ENCODE results near the gene MEF2D.

The MEF2D gene

DNA sequence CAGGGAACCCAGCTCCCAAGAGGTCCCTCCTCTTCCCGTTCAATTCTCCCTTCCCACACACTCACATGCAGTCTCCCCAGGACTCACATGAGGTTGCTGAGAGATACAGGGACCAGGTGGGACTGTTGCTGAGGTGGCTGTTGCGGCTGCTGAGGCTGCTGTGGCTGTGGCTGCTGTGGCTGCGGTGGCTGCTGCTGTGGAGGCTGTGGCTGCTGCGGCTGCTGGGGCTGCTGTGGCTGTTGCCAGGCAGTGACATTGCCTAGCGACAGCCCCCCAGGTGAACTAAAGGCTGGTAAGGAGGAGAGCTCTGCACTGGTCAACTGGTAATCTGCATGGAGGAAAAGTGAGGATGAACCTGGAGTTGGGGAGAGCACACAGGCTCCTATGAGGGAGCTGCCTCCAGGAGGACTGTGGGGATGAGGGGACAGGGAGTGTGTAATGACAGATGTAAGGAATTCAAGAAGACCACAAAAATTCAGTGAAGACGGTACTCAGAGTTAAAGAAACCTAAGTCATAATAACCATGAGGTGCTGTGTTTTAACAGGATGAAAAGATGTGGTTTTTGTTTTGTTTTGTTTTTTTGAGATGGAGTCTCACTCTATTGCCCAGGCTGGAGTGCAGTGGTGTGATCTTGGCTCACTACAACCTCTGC is 31.8 kb downstream of the MEF2D start:
- no peak for DNase-seq

GRCh38 chr1:156467906-156468305 is 32.7 kb downstream of the MEF2D start:
- no peak for DNase-seq

DNA sequence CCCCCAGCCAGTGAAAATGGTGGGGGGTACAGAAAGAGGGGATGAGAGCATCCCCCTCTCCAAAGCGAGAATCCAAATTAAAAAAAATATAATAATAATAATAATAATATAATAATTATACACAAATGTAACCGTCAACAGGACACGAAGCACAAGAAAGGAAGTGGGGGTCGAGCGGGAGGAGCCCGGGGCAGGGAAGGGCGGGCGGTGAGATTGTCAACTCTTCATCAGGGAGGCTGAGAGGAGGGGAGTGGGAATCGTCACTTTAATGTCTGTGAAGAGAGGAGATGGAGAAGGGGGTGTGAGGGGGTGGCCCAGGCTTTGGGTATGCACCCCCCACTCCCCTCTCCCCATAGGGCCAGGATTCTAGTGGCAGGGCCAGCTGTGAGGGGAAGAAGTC is 33.2 kb downstream of the MEF2D start:
- DNase-seq, result no peak

DNA sequence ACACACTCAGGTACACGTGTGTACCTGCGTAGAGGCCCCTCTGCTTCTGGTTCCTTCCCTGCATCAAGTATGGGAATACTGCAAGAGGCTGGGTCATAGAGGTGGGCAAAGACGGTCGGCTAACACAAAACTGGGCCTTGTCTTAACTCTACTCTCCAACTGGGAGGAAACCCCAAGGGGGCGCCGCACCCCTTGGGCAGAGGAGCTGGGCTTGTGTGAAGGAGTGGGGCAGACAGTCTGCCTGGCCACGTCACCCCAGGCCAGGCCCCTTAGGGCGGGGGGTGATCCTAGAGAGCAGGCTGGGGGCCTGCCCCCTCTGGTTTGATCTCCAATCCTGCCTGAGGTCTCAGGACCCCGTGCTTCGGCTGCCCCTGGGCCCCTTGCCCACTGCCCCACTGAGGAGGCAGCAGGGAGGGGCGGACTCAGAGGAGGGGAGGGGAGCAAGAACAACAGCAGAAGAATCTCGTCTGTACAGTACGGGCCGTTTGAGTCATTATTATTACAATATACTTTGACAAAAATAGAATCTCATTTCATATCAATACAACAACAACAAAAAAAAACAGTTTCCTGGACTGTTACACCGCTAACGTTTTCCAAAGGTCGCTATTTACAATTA is 34.7 kb downstream of the MEF2D start:
- DNase-seq, result peak in 2 of 4 experiments; percentile 20 to 52

DNA sequence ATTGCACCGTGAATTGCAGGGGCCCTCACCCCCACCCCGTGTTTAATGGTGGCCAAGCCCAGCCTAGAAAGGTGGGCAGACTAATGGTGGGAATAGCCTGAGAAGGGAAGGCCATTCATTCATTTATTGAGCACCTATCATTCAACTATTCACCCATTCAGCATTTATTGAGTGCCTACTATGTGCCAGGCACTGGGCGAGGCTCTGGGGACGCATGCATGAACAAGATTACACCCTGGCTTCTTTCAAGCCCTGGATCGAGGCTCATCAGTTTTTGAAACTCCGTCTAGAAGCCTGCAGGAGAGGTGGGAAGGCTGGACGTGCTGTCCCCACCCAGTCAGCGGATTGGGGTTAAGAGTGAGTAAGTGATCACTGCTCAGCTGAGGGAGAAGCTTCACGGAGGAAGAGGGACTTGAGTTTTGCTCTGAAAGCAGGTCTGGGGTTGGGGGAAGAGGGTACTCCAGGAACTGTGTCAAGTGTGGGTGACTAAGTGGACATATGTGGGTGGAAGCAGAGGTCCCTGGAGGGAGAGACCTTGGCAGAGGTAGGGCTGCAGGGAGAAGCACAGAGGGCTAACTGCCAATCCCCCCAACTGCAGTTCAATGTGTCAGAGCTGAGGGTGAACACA is 35.6 kb downstream of the MEF2D start:
- peak in 3 of 4 experiments; percentile 51 to 64 (median 54) for DNase-seq

- peak in 2 of 4 experiments; percentile 28 to 31 for DNase-seq
Observed at GRCh38 chr1:156464335-156464734, 36.2 kb downstream of the MEF2D start.

DNA sequence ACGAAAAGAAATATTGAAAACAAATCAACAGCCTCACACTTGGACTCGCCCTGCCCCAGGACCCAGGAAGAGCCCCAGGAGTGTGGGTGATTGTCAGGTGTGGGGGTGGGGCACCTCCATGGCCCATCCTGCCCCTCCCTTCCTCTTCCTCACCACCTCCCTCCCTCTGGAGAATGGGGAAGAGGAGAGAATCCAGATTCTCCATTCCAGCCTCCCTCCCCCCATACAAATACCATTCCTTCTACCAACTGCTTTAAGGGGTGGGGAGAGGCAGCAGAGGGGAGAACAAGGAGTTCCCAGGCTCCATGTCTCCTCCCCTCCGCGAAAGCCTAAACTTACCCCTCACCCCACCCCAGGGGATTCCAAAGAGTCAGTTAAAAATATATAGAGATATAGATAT is 36.7 kb downstream of the MEF2D start:
- DNase-seq, result no peak

- DNase-seq, result no peak
Observed at GRCh38 chr1:156462954-156463795, 37.4 kb downstream of the MEF2D start.

DNA sequence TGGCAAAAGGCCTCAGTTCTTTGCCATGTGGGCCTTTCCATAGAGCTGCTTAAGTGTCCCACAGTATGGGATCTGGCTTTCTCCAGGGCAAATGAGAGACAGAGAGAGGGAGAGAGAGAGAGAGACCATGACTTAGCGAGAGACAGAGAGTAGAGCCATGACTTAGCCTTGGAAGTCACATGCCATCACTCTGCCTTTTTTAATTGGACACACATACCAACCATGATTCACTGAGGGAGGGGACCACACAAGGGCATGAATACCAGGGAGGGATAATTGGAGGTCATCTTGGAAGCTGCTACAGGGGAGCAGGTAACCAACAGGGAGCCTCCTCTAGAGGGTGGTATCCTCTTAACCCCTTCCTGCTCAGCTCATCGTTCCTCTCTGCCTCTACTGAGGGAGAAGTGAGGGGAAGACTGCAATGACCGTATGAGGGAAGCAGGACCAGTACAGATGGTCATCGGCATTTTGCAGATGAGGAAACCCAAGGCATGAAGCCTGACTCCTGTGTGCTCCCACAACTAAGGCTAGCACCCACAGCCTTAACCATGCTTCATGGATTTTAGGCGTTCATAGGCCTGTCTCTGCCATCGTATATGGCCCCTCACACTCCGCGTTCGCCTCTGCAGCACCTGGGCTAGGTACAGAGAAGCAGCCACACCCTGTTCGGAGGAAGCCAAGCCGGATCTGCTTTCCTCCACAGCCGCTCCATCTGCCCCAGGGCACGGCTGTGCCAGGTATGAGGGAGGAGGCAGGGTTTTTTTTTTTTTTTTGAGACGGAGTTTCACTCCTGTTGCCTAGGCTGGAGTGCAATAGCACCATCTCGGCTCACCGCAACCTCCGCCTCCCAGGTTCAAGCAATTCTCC is 38.6 kb downstream of the MEF2D start:
- DNase-seq, result no peak

- peak in 1 of 4 experiments; percentile 17 for DNase-seq
Observed at GRCh38 chr1:156461109-156461508, 39.5 kb downstream of the MEF2D start.

DNA sequence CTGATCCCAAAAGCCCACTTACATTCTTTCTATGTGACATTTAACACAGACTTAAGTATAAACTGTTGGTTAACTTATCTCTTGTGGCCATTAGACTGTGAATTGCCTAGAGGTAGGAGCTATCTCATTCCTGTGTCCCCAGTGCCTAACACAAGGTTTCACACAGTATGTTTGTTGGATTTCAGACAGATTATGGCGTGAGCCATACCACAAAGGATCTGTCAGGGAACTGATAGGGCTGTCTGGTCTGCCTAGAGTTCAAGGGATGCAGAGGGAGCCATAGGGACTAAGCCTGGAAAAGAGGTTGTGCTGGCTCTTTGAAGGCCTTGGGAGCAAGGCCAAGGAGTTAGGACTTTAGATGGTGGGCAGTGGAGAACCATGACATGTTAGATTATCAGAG is 40.0 kb downstream of the MEF2D start:
- no peak for DNase-seq

DNA sequence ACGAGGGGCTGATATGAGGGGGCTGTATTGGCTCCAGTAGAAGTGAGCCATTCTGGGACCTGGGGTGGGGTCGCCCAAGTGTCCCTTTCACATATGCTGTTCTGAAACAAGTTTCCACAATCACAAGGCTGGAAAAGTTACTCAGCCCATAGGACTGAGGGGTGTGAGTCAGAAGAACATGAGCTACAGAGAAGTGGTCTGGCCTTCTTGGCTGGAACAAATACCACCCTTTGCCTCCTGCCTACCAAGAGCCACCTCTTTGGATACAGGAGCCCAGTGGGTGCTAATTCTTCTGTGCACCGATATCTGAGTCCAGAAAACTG is 42.4 kb downstream of the MEF2D start:
- peak; percentile 67 to 86 (median 74) for DNase-seq

- DNase-seq, result peak; percentile 99 to 100 (median 100)
Observed at GRCh38 chr1:156456625-156457465, 43.7 kb downstream of the MEF2D start.

GRCh38 chr1:156455362-156455761 is 45.2 kb downstream of the MEF2D start:
- no peak for DNase-seq

GRCh38 chr1:156452907-156453306 is 47.7 kb downstream of the MEF2D start:
- peak; percentile 37 to 69 (median 52) for DNase-seq

DNA sequence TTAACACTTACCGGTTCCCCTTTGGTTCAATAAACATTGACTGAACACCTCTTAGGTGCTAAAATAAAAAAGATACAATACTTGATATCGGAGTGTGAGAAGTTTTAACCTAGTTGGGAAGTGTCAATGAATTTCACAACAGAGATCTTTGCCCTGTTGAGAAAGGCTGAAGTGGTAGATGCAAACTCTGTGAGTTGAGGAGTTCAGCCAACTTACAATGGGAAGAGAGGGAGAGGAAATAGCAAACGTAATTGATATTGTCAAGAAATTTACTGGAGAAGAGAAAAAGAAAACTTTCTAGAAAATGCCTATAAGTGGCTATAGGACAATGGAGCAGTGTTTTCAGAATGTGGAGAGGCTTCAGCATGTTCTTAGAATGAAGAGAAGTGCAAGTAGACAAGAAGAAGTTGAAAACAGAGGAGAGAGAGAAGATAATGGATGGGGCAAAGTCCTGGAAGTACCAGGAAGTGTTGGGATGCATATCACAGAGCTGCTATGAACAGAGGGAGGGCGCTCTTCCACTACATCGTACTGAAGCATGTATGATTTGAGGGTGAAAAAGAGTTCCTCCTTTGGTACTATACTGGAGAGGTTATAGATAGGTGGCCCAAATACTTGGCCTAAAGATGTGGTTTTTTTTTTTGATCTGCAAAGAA is 48.9 kb downstream of the MEF2D start:
- no peak for DNase-seq

DNA sequence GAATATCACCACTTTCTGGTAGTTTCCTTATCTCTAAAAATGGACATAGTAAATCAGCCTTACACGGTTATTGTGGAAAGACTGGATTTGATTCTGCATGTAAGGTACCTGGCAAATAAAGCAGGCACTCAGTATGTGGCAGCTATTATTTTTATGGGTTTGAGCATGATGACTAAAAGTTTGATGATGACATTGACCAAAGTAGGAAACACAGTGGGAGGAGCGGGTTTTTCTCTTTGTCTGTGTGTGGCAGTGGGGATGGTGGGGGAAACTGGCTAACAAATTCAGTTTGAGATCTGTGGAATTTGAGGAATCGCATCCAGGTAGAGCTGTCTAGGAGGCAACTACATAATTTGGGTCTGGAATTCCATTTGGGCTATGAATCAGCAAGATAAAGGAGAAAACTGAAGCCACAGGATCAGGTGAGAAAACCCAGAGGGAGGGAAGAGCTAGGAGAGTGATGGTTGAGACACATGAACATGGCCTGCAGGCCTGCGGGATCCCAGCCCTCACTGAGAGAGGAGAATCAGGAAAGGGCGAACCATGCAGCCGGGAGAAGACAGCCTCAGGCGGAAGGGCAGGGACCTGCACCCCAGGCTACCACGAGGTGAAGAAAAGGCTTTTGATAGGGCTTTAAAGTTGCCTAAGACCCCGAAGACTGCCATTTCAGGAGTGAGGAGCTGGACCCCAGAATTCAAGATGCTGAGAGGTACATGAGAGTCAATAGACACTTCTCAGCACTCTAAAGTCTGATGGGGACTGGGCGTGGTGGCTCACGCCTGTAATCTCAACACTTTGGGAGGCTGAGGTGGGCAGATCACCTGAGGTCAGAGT is 52.2 kb downstream of the MEF2D start:
- DNase-seq, result peak in 1 of 4 experiments; percentile 26

- DNase-seq, result peak; percentile 81 to 88 (median 86)
Observed at GRCh38 chr1:156445789-156446263, 54.7 kb downstream of the MEF2D start.

DNA sequence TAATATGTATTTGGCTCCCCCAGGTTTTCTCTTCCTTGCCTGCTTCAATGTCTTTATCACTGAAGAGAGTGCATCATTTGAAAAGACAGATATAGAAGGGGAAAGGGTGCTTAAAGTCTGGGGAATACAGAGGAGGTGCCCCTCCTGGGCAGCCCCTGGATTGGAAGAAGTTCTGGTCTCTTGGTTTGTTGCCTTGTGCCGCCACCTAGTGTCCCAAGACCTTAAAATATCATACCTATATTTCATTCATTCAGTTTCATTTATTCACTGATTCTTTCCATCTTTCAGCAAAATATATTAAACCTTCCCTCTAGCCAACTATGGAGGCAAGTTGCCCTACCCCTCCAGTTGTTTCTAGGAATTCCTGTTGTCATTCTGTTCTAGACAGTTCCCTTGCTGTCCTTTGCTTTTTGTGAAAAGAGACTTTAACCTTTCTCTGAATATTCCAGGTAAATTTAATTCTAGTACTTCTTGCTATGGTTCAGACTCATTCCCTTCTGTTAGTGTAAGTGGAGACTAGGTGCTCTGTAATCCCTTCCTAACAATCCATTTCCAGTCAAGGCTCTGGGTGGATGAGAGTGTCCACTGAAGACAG is 56.1 kb downstream of the MEF2D start:
- peak; percentile 43 to 57 (median 48) for DNase-seq
